Adrenal gland (tissue), 12 donors: ENCODE results near the gene CRYBG1. TPM values are rescaled to one million over a fixed set of nuclear protein-coding genes. Genes with fewer than 3 reads are reported as not detected.

ENCODE experiments used
- DNase-seq, 7 donors: peaks; one replicate each; pipeline ENCODE4 v3.0.0-alpha.2; 2019 to 2020
- H3K27ac ChIP-seq, 5 donors: fragments of 200-600 bp; sonication (generic) in 4 of 5; 1 replicate in 3 of 5; 2 replicates in 2 of 5; pipeline versions ENCODE4 v1.5.1 to v1.8.0; 2016 to 2020; ENCODE audit warnings: mild to moderate bottlenecking in 1 of 5
- H3K27me3 ChIP-seq: fragments of 200-600 bp; 2 replicates; pipeline ENCODE4 v1.8.0; 2021
- H3K36me3 ChIP-seq, 2 donors: fragments of 200-600 bp; replicated peaks in 1 of 2; 1 replicate in 1 of 2; 2 replicates in 1 of 2; pipeline versions ENCODE4 v1.5.1 to v1.8.0; 2018 to 2022
- H3K4me1 ChIP-seq, 2 donors: fragments of 200-600 bp; replicated peaks in 1 of 2; 1 replicate in 1 of 2; 2 replicates in 1 of 2; pipeline versions ENCODE4 v1.5.1 to v1.8.0; 2018 to 2021
- H3K4me3 ChIP-seq, 4 donors: fragments of 200-600 bp; sonication (generic) in 3 of 4; one replicate each; pipeline ENCODE4 v1.5.1; 2016 to 2018
- H3K9me3 ChIP-seq, 3 donors: fragments of 200-600 bp; sonication (generic) in 1 of 3; replicated peaks in 1 of 3; 1 replicate in 2 of 3; 2 replicates in 1 of 3; pipeline versions ENCODE4 v1.5.1 to v1.8.0; 2016 to 2021
- POLR2A ChIP-seq, 2 donors: fragments of 450-650 bp; IDR thresholded peaks; one replicate each; pipeline ENCODE4 v1.6.1; 2017; ENCODE audit warnings: antibody characterized with exemption in 2 of 2, mild to moderate bottlenecking in 2 of 2, moderate library complexity in 1 of 2
- WGBS, 4 donors: extraction: QIAGEN DNeasy Blood & Tissue Kit in 2 of 4; methylation state at CpG; one replicate each; pipeline versions ENCODE4 v1.1.5 to v1.1.7; 2013 to 2017; 5-methylcytosine and 5-hydroxymethylcytosine counted together
- intact Hi-C, 2 donors: fragments of 100-400 bp; cut with DNase I; formaldehyde crosslinking; loops; one replicate each; pipeline versions ENCODE4 v1.14.1 to v1.15.0; 2022 to 2023
- polyA plus RNA-seq, 3 donors: library from polyadenylated mRNA; stranded (reverse); fragments of 200-250 nt in 2 of 3; fragments of 350-450 nt in 1 of 3; fragmentation: Illumina TruSeq in 1 of 3; extraction: RNeasy Lipid Tissue Mini Kit (QIAGEN cat#74804) in 1 of 3; gene quantifications; one replicate each; pipeline ENCODE4 v1.2.3, GENCODE V29; 2013 to 2014
- total RNA-seq, 9 donors: library from RNA; depleted of rRNA in 4 of 9; stranded (reverse); fragments of >200 nt in 4 of 9; fragments of 120-200 nt in 1 of 9; fragmentation: NEBNext Ultra II Directional in 1 of 9; extraction: Animal tissue kit (Norgen Biotek cat#: 25700) in 1 of 9; gene quantifications; one replicate each; pipeline versions ENCODE4 v1.1.0 to v1.2.4, GENCODE V29; 2013 to 2023
- TF ChIP-seq, protein P1 (sequence below), 6 experiments: fragments of 450-650 bp in 4 of 6; fragments of 200-600 bp in 2 of 6; sonication (generic) in 1 of 6; IDR thresholded peaks; 1 replicate in 5 of 6; 2 replicates in 1 of 6; pipeline versions ENCODE4 v1.5.1 to v1.8.0; 2016 to 2021; ENCODE audit warnings: antibody characterized with exemption in 6 of 6, mild to moderate bottlenecking in 2 of 6, moderate library complexity in 1 of 6
- donor health status: healthy with polysubstance abuse.
- donor health status: Bipolar disorder and iron deficiency.
- donor health status: DM: yes; HTN: yes; CAD: no.
- donor health status: DM: no; HTN: no; CAD: no.
- donor health status: DM: no; HTN: no; CAD: no.
- donor health status: DM: yes; HTN: yes; CAD: no.

The CRYBG1 gene
- total and polyA plus RNA-seq, 12 donors = 0.83 to 5.1 (median 2.2) TPM

- TF ChIP-seq POLR2A (IDR thresholded peaks at IDR 0.05) = no peak
- TF ChIP-seq, protein P1, sequence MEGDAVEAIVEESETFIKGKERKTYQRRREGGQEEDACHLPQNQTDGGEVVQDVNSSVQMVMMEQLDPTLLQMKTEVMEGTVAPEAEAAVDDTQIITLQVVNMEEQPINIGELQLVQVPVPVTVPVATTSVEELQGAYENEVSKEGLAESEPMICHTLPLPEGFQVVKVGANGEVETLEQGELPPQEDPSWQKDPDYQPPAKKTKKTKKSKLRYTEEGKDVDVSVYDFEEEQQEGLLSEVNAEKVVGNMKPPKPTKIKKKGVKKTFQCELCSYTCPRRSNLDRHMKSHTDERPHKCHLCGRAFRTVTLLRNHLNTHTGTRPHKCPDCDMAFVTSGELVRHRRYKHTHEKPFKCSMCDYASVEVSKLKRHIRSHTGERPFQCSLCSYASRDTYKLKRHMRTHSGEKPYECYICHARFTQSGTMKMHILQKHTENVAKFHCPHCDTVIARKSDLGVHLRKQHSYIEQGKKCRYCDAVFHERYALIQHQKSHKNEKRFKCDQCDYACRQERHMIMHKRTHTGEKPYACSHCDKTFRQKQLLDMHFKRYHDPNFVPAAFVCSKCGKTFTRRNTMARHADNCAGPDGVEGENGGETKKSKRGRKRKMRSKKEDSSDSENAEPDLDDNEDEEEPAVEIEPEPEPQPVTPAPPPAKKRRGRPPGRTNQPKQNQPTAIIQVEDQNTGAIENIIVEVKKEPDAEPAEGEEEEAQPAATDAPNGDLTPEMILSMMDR (IDR thresholded peaks at IDR 0.05) = no peak
- 58 to 72% (median 66%) methylated on average over 1 of the region's 1 CpG for WGBS, 4 donors
- H3K27me3 ChIP-seq = no peaks in the 10 kb centered on the region
- no peaks in the 10 kb centered on the region for H3K36me3 ChIP-seq
- no peak overlapping the region for H3K4me3 ChIP-seq
- intact Hi-C loops = no loop called here
- no peak for DNase-seq
- H3K4me1 ChIP-seq = no peaks in the 10 kb centered on the region
- no peak overlapping the region for H3K27ac ChIP-seq
- H3K9me3 ChIP-seq = no peaks in the 10 kb centered on the region
Observed at GRCh38 chr6:106490030-106490429, 129.5 kb downstream of the CRYBG1 start.

DNA sequence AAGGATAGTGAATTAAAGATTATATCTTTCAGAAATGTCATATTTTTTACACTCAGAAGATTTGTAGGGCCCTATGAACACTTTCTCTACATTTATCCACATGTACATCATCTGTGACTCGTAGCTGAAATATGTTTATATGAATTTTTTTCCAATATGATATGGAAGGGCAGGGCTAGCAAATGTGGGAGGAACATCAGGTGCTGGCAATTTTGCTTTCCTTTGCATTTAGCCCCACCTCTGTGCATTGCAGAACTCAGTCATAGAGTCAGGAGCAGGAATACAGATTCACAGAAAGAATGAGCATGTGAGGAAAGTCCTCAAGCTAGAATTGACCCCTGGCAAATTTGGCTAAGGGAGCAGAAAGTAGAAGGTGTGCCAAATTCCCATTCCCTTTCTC, 129.9 kb downstream of the CRYBG1 start:
- Histone ChIP-seq H3K4me1 (no peaks in the 10 kb centered on the region), H3K27me3 (no peaks in the 10 kb centered on the region), H3K27ac (no peak overlapping the region), H3K4me3 (no peak overlapping the region), H3K36me3 (no peaks in the 10 kb centered on the region), H3K9me3 (no peaks in the 10 kb centered on the region)
- TF ChIP-seq, protein P1 (IDR thresholded peaks at IDR 0.05) = no peak
- no peak for TF ChIP-seq POLR2A (IDR thresholded peaks at IDR 0.05)
- WGBS, 4 donors = 80 to 91% (median 81%) methylated on average over 1 of the region's 1 CpG
- no peak for DNase-seq
- intact Hi-C loops = no loop called here

DNA sequence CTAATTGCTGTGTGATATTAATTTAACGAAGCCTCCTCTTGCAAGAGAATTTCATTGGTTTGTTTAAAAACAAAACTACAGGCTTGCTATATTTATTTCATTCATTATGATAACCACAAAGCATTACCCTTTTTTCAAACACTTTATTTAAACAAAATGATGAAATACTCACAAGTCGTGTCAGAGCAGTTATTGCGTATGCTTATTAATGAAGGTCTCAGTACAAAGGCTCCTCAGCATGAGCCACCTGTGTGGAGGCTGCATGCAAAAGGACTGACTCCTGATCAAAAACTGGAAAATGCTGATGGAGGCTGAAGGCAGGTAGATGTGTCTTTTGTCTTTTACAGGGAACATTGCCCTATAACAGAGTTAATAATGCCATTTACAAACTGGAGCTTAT, 130.5 kb downstream of the CRYBG1 start:
- no peaks in the 10 kb centered on the region for H3K9me3 ChIP-seq
- no peak for TF ChIP-seq POLR2A (IDR thresholded peaks at IDR 0.05)
- TF ChIP-seq, protein P1 (IDR thresholded peaks at IDR 0.05) = no peak
- intact Hi-C loops = no loop called here

GRCh38 chr6:106495014-106495413, 134.5 kb downstream of the CRYBG1 start:
- H3K27me3 ChIP-seq = no peaks in the 10 kb centered on the region
- no peaks in the 10 kb centered on the region for H3K36me3 ChIP-seq
- no peaks in the 10 kb centered on the region for H3K4me1 ChIP-seq
- H3K27ac ChIP-seq = no peak overlapping the region
- H3K9me3 ChIP-seq = no peaks in the 10 kb centered on the region
- WGBS, 4 donors = 24 to 35% (median 26%) methylated on average over 3 of the region's 3 CpGs
- no peak overlapping the region for H3K4me3 ChIP-seq
- intact Hi-C loops = no loop called here
- no peak for DNase-seq
- TF ChIP-seq POLR2A (IDR thresholded peaks at IDR 0.05) = no peak
- TF ChIP-seq, protein P1 (IDR thresholded peaks at IDR 0.05) = no peak

More for the DNA sequence above, 130.5 kb downstream of the CRYBG1 start:
- no peak overlapping the region for H3K4me3 ChIP-seq
- no peaks in the 10 kb centered on the region for H3K4me1 ChIP-seq
- H3K36me3 ChIP-seq = no peaks in the 10 kb centered on the region
- 74 to 83% (median 77%) methylated on average over 3 of the region's 3 CpGs for WGBS, 4 donors
- H3K27ac ChIP-seq = no peak overlapping the region
- H3K27me3 ChIP-seq = no peaks in the 10 kb centered on the region
- no peak for DNase-seq
